AG10803 (cell line): Measurements from ENCODE around the gene GMEB2.

Source experiments
- DNase-seq: peaks from one replicate; pipeline ENCODE4 v3.0.0; 2010; ENCODE audit warnings: low read depth
- H3K4me3 ChIP-seq: 2 replicates; pipeline ENCODE4 v1.5.1; 2011; ENCODE audit warnings: mild to moderate bottlenecking, low read length, control low read depth
- CTCF ChIP-seq: conservative IDR thresholded peaks from 2 replicates; pipeline ENCODE4 v1.5.1; 2011; ENCODE audit warnings: mild to moderate bottlenecking, low read length, control low read depth, inconsistent platforms

Gene GMEB2

GRCh38 chr20:63547725-63548480, 79.0 kb downstream of the GMEB2 start, which contains the start of gene SRMS:
TSS of gene SRMS (minus strand) at chr20:63547749. CDS start at chr20:63547463, 286 bp downstream.
- DNase-seq: no peak
- TF ChIP-seq CTCF: no peak
- no peak within 1 kb of the TSS for H3K4me3 ChIP-seq

GRCh38 chr20:63546956-63547724, 79.8 kb downstream of the GMEB2 start:
- TF ChIP-seq CTCF: no peak
- DNase-seq: no peak
- no peak overlapping the region for H3K4me3 ChIP-seq

GRCh38 chr20:63546256-63546955, 80.5 kb downstream of the GMEB2 start:
- H3K4me3 ChIP-seq: no peak overlapping the region
- no peak for TF ChIP-seq CTCF
- DNase-seq: no peak

- no peak for DNase-seq
- TF ChIP-seq CTCF: no peak
- no peak overlapping the region for H3K4me3 ChIP-seq
These were observed 81.1 kb downstream of the GMEB2 start for GRCh38 chr20:63545814-63546213.

GRCh38 chr20:63544958-63545516, 81.9 kb downstream of the GMEB2 start:
- no peak for DNase-seq
- no peak overlapping the region for H3K4me3 ChIP-seq
- TF ChIP-seq CTCF: no peak

- no peak for DNase-seq
- TF ChIP-seq CTCF: no peak
- no peak overlapping the region for H3K4me3 ChIP-seq
These were observed 82.5 kb downstream of the GMEB2 start for GRCh38 chr20:63544241-63544957.
